ENCODE data around the gene ZNF426. TPM values are rescaled to one million over a fixed set of nuclear protein-coding genes. Genes with fewer than 3 reads are reported as not detected.

The ZNF426 gene
- total RNA-seq (22.1 and 22.3 TPM in 2 replicates), polyA plus RNA-seq (2.7 and 5.6 TPM in 2 replicates), polyA minus RNA-seq (6.3 and 10.3 TPM in 2 replicates)
- 18.4 TPM for total RNA-seq (2013)

GRCh38 chr19:9538183-9539058 lies at the start of gene ZNF426:
ZNF426 (minus strand) TSS chr19:9538645; CDS start chr19:9536232, 2,413 bp downstream.
- peak; percentile 87 for ATAC-seq (ENCODE audit: low read depth)
- H3K27me3 ChIP-seq (replicated peaks in 1 of 4; ENCODE audit: control extremely low read depth in 1 of 4, control insufficient read depth in 3 of 4, insufficient read depth in 4 of 4, low read length in 3 of 4): no peaks in the 10 kb centered on the region
- peak within 1 kb of the TSS; percentile 80 to 88 for H3K27ac ChIP-seq (ENCODE audit: low read length in 2 of 2)
- H3K79me2 ChIP-seq (ENCODE audit: control insufficient read depth, insufficient read depth, low read length): peaks cover 16% of the 10 kb centered on the region
- under 1% methylated on average over 44 of the region's 49 CpGs for WGBS (ENCODE audit: insufficient coverage)
- Mint-ChIP-seq H3K4me1 (peaks cover 25% of the 10 kb centered on the region), H3K9me3 (ENCODE audit: insufficient read depth) (peaks cover 3% of the 10 kb centered on the region), H3K27me3 (no peaks in the 10 kb centered on the region), H3K4me3 (peak within 1 kb of the TSS; percentile 100), H3K27ac (peak within 1 kb of the TSS; percentile 99)
- CTCF ChIA-PET: no interaction called here
- no peaks in the 10 kb centered on the region for H4K20me1 ChIP-seq (ENCODE audit: control insufficient read depth, insufficient read depth, low read length, poor library complexity, severe bottlenecking)
- POLR2A ChIA-PET: no interaction called here
- intact Hi-C loops (cut with micrococcal nuclease): loop anchor here (1.0 to 5.0 kb wide), 4 partner anchors 46 to 229 kb away; partner anchors contain the start of genes ZNF121, ZNF266, ZNF559 and ZNF699
- peak within 1 kb of the TSS; percentile 74 for H3K4me2 ChIP-seq (replicated peaks; ENCODE audit: low read depth, low read length, poor library complexity, severe bottlenecking)
- H2AFZ ChIP-seq (ENCODE audit: insufficient read depth, low read depth, low read length, poor library complexity, severe bottlenecking): peak within 1 kb of the TSS; percentile 89
- no peak for TF ChIP-seq EZH2 (IDR thresholded peaks at IDR 0.05; ENCODE audit: borderline replicate concordance, insufficient read depth, low read depth, low read length, poor library complexity, severe bottlenecking)
- TF ChIP-seq CTCF (IDR thresholded peaks at IDR 0.05): no peak
- H3K9ac ChIP-seq (ENCODE audit: low read length): peak within 1 kb of the TSS; percentile 99
- peak within 1 kb of the TSS; percentile 63 to 97 (median 77) for H3K4me3 ChIP-seq (ENCODE audit: control extremely low read depth in 1 of 5, extremely low read depth in 1 of 5, insufficient read depth in 1 of 5, low read depth in 2 of 5, low read length in 4 of 5)
- peaks cover 0 to 15% (median 0%) of the 10 kb centered on the region in 3 donors for H3K9me3 ChIP-seq (ENCODE audit: control extremely low read depth in 1 of 3, control insufficient read depth in 2 of 3, insufficient read depth in 1 of 3, low read length in 2 of 3)
- DNase-seq: peak; percentile 90
- peaks cover 10 to 25% of the 10 kb centered on the region in 2 experiments for H3K36me3 ChIP-seq (replicated peaks in 1 of 2; ENCODE audit: control extremely low read depth in 1 of 2, control insufficient read depth in 1 of 2, extremely low read depth in 1 of 2, insufficient read depth in 2 of 2, low read length in 1 of 2)
- H3K4me1 ChIP-seq (ENCODE audit: control insufficient read depth in 2 of 2, insufficient read depth in 2 of 2, low read length in 2 of 2): peaks cover 7 to 11% of the 10 kb centered on the region in 2 donors
